SIG-M5 (cell line): Measurements from ENCODE around the gene PSMB10.
A peak's percentile ranks its signal among the peaks of the same experiment; 100 is the strongest.
"Not testable (repeated sequence)": the region's sequence is repeated elsewhere in the genome, so short reads cannot be mapped to it uniquely, and the experiment has no call there.

Experiments used
- DNase-seq: peaks from one replicate; lab custom pipeline; 2025; lab: John Stamatoyannopoulos, UW

PSMB10 gene

GRCh38 chr16:67942200-67942509 is 5.5 kb upstream of the PSMB10 start:
- DNase-seq = no peak

GRCh38 chr16:67941469-67942199 is 5.0 kb upstream of the PSMB10 start:
- DNase-seq = no peak

- DNase-seq = no peak
Observed at GRCh38 chr16:67940446-67941089, 3.9 kb upstream of the PSMB10 start.

GRCh38 chr16:67939507-67940445 is 3.1 kb upstream of the PSMB10 start:
- no peak for DNase-seq

- not testable (repeated sequence) for DNase-seq
Observed at GRCh38 chr16:67937713-67938112, 1.1 kb upstream of the PSMB10 start.

- DNase-seq = peak; percentile 70
Observed at GRCh38 chr16:67936880-67937605, 393 bp upstream of the PSMB10 start.

GRCh38 chr16:67935402-67936123 is 1.1 kb downstream of the PSMB10 start:
- peak; percentile 75 for DNase-seq

- no peak for DNase-seq
Observed at GRCh38 chr16:67935101-67935401, 1.6 kb downstream of the PSMB10 start.

- DNase-seq = no peak
Observed at GRCh38 chr16:67934306-67935100, 2.1 kb downstream of the PSMB10 start.

GRCh38 chr16:67933805-67934204 is 2.8 kb downstream of the PSMB10 start:
- DNase-seq = no peak

- DNase-seq = no peak
Observed at GRCh38 chr16:67932462-67932840, 4.2 kb downstream of the PSMB10 start.

GRCh38 chr16:67931712-67932461 is 4.8 kb downstream of the PSMB10 start, which contains the start of gene CTRL:
CTRL (minus strand) TSS chr16:67931862; CDS start chr16:67931852, 10 bp downstream.
- DNase-seq = no peak

- DNase-seq = no peak
Observed at GRCh38 chr16:67930678-67931211, 5.9 kb downstream of the PSMB10 start.

- no peak for DNase-seq
Observed at GRCh38 chr16:67930191-67930590, 6.5 kb downstream of the PSMB10 start.

- DNase-seq = no peak
Observed at GRCh38 chr16:67928561-67929364, 7.9 kb downstream of the PSMB10 start.

- DNase-seq = no peak
Observed at GRCh38 chr16:67928147-67928546, 8.5 kb downstream of the PSMB10 start.

- DNase-seq = no peak
Observed at GRCh38 chr16:67927131-67927941, 9.3 kb downstream of the PSMB10 start.

GRCh38 chr16:67926181-67926750 is 10.4 kb downstream of the PSMB10 start:
- no peak for DNase-seq
